IPS-15b (cell line): Measurements from ENCODE around the gene ANKRD36C.
"Not testable (repeated sequence)": the region's sequence is repeated elsewhere in the genome, so short reads cannot be mapped to it uniquely, and the experiment has no call there.

Experiments
- H3K27me3 ChIP-seq: one replicate; pipeline ENCODE4 v1.6.1; 2013; ENCODE audit warnings: low read length; ENCODE audit not compliant: control insufficient read depth, insufficient read depth
- H3K36me3 ChIP-seq: one replicate; pipeline ENCODE4 v1.6.1; 2013; ENCODE audit warnings: low read length; ENCODE audit not compliant: control insufficient read depth, insufficient read depth
- H3K4me1 ChIP-seq: one replicate; pipeline ENCODE4 v1.6.1; 2013; ENCODE audit warnings: mild to moderate bottlenecking, low read length; ENCODE audit not compliant: control insufficient read depth, insufficient read depth
- H3K4me3 ChIP-seq: one replicate; pipeline ENCODE4 v1.5.1; 2013; ENCODE audit warnings: low read depth, low read length
- H3K9ac ChIP-seq: one replicate; pipeline ENCODE4 v1.6.1; 2013; ENCODE audit warnings: low read depth, mild to moderate bottlenecking, low read length
- H3K9me3 ChIP-seq: one replicate; pipeline ENCODE4 v1.6.1; 2013; ENCODE audit warnings: mild to moderate bottlenecking, low read length; ENCODE audit not compliant: control insufficient read depth, insufficient read depth

Gene ANKRD36C

GRCh38 chr2:95836151-95836550 lies 155.5 kb downstream of the ANKRD36C start:
- H3K4me3 ChIP-seq: no peak overlapping the region
- H3K27me3 ChIP-seq: no peaks in the 10 kb centered on the region
- no peak overlapping the region for H3K9ac ChIP-seq
- H3K36me3 ChIP-seq: peaks cover 4% of the 10 kb centered on the region
- H3K4me1 ChIP-seq: no peaks in the 10 kb centered on the region
- H3K9me3 ChIP-seq: no peaks in the 10 kb centered on the region

- H3K9ac ChIP-seq, H3K4me3 ChIP-seq, H3K9me3 ChIP-seq, H3K27me3 ChIP-seq, H3K36me3 ChIP-seq, H3K4me1 ChIP-seq: not testable (repeated sequence)
Observed at GRCh38 chr2:95834077-95835013, 157.3 kb downstream of the ANKRD36C start.

GRCh38 chr2:95824218-95824617 lies 167.4 kb downstream of the ANKRD36C start:
- not testable (repeated sequence) for H3K36me3 ChIP-seq, H3K9ac ChIP-seq, H3K9me3 ChIP-seq, H3K4me1 ChIP-seq, H3K27me3 ChIP-seq, H3K4me3 ChIP-seq

- not testable (repeated sequence) for H3K27me3 ChIP-seq, H3K9me3 ChIP-seq, H3K9ac ChIP-seq, H3K4me3 ChIP-seq, H3K36me3 ChIP-seq, H3K4me1 ChIP-seq
Observed at GRCh38 chr2:95817521-95817920, 174.1 kb downstream of the ANKRD36C start.

- H3K36me3 ChIP-seq, H3K9ac ChIP-seq, H3K4me1 ChIP-seq: not testable (repeated sequence)
Observed at GRCh38 chr2:95813311-95813710, 178.3 kb downstream of the ANKRD36C start.

GRCh38 chr2:95799892-95800291 lies 191.7 kb downstream of the ANKRD36C start:
- H3K4me3 ChIP-seq: no peak overlapping the region

More at GRCh38 chr2:95813311-95813710, 178.3 kb downstream of the ANKRD36C start:
- not testable (repeated sequence) for H3K9me3 ChIP-seq, H3K27me3 ChIP-seq, H3K4me3 ChIP-seq

GRCh38 chr2:95799147-95799889 lies 192.3 kb downstream of the ANKRD36C start:
- not testable (repeated sequence) for H3K9me3 ChIP-seq, H3K9ac ChIP-seq, H3K4me3 ChIP-seq, H3K4me1 ChIP-seq, H3K36me3 ChIP-seq, H3K27me3 ChIP-seq

More at GRCh38 chr2:95799892-95800291, 191.7 kb downstream of the ANKRD36C start:
- no peaks in the 10 kb centered on the region for H3K36me3 ChIP-seq
- no peaks in the 10 kb centered on the region for H3K27me3 ChIP-seq
- H3K4me1 ChIP-seq: no peaks in the 10 kb centered on the region
- H3K9me3 ChIP-seq: no peaks in the 10 kb centered on the region
- H3K9ac ChIP-seq: no peak overlapping the region

- not testable (repeated sequence) for H3K9ac ChIP-seq, H3K36me3 ChIP-seq, H3K4me3 ChIP-seq, H3K27me3 ChIP-seq, H3K4me1 ChIP-seq, H3K9me3 ChIP-seq
Observed at GRCh38 chr2:95796249-95797099, 195.2 kb downstream of the ANKRD36C start.

- not testable (repeated sequence) for H3K27me3 ChIP-seq, H3K4me3 ChIP-seq, H3K9ac ChIP-seq, H3K4me1 ChIP-seq, H3K9me3 ChIP-seq, H3K36me3 ChIP-seq
Observed at GRCh38 chr2:95793970-95794369, 197.7 kb downstream of the ANKRD36C start.

- H3K9me3 ChIP-seq, H3K9ac ChIP-seq, H3K27me3 ChIP-seq, H3K4me3 ChIP-seq, H3K36me3 ChIP-seq, H3K4me1 ChIP-seq: not testable (repeated sequence)
Observed at GRCh38 chr2:95790180-95790579, 201.4 kb downstream of the ANKRD36C start.

GRCh38 chr2:95789385-95789784 lies 202.2 kb downstream of the ANKRD36C start:
- not testable (repeated sequence) for H3K4me3 ChIP-seq, H3K27me3 ChIP-seq, H3K36me3 ChIP-seq, H3K4me1 ChIP-seq, H3K9me3 ChIP-seq, H3K9ac ChIP-seq
